Fibroblast of skin of right quadriceps (primary cell): Measurements from ENCODE around the gene TEDC2.

Source experiments
- DNase-seq: peaks from one replicate; pipeline ENCODE4 v3.0.0-alpha.2; 2013

Gene TEDC2

GRCh38 chr16:2497695-2498484 is 38.0 kb downstream of the TEDC2 start:
- no peak for DNase-seq

DNA sequence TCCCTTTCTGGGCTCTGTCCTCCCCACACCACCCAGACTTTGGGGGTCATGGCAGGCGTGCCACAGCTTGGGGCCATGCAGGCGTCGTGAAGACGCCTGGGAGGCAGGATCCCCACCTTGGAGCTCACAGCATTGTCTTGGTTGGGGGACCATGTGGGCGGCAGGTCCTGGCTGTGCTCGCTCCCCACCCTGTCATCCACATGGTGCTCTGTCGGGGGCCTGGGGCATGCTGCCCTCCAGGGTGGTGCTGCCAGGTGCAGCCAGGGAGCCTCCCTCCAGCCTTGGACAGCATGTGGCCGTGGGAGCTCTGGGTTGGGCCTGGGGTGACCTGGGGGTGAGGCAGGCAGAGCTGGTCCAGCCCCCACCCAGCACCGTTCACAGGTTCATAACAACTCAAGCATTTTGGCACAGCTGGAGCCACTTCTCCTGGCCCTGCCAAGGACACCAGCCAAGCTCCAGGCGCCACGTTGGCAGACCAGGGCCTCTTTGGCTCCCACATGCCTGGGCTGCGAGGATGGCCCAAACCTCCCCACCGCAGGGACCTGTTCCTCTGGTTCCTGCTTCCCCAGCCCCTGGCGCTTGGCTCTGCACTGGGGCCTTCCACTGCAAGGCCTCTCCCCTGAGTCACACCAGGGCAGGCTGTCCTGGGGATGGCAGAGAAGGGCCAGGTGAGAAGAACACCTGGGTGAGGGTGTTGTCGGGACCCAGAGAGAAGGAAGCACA is 38.8 kb downstream of the TEDC2 start:
- DNase-seq = no peak

DNA sequence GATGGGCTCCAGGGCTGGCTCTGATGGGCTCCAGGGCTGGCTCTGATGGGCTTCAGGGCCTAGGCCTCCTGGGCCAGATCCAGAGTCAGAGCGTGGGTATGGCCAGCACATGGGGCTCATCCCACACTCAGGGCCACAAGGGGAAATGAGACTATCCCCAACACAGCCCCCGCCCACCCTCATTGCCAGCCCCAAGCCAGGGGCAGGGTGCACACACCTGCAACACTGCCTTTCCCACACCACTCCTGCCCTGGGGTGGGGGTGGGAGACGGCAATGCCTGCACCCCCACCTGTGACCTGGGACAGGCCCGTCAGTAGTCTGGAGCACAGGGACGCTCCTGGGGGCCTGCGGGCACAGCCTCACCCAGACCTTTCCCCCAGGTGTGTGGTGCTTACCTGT is 39.5 kb downstream of the TEDC2 start:
- no peak for DNase-seq

DNA sequence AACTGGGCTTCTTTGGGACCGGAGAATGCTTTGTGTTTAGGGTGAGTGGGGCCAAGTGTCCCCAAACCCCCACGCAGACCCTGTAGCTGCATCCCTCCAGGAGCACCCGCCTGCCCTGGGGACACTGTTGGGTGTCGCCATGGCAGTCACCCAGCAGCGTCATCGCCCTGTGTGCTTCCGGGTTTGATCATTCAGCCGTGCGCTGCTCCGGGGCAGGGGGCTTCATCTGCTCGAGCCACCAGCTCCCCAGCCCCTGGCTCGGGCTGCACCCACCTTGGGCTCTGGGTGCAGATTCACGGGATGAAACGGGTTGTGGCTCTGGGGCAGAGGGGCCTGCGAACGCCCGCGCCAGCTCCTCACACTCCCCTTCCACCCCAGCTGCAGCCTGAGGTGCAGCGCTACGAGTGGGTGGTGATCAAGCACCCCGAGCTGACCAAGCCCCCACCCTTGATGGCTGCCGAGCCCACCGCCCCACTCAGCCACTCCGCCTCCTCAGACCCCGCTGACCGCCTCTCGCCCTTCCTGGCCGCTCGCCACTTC is 40.1 kb downstream of the TEDC2 start:
- no peak for DNase-seq

DNA sequence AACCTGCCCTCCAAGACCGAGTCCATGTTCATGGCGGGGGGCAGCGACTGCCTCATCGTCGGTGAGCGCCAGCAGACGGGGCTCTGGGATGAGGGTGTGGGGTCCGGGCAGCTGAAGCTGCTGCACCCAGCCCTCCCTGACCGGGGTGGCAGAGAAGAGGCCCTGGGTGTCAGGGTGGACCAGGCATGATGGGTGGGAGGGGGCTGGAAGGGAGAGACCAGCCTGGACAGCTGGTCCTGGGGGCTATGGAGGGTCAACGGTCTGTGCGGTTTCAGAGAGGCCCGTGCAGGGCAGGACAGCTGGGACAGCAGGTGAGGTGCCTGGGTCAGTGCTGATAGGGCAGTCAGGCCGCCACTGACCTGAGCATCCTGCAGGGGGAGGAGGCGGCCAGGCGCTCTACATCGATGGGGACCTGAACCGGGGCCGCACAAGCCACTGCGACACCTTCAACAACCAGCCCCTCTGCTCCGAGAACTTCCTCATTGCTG is 40.6 kb downstream of the TEDC2 start:
- DNase-seq = no peak

GRCh38 chr16:2500918-2501750 is 41.2 kb downstream of the TEDC2 start:
- DNase-seq = peak; percentile 65

- no peak for DNase-seq
Measured at GRCh38 chr16:2501946-2502895, 42.3 kb downstream of the TEDC2 start.

DNA sequence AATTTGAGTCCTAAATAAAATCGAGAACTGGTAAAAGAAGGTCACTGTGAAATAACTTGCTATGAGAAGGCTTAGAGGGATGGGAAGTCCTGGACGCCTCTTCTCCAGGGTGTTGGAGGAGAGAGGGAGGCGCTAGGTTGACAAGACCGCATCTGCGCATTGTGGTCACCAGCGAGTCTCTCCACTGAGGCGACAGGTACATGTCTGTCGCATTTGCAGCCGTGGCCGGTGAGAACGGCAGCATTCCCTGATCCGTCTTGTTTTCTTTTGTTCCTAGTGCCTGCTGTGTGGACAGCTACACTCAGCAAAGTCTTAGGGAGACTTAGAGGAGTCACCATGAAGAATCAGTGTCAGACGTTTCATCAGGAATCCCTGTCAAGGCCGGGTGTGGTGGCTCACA is 45.8 kb downstream of the TEDC2 start:
- no peak for DNase-seq

GRCh38 chr16:2507052-2507659 is 47.2 kb downstream of the TEDC2 start:
- no peak for DNase-seq

DNA sequence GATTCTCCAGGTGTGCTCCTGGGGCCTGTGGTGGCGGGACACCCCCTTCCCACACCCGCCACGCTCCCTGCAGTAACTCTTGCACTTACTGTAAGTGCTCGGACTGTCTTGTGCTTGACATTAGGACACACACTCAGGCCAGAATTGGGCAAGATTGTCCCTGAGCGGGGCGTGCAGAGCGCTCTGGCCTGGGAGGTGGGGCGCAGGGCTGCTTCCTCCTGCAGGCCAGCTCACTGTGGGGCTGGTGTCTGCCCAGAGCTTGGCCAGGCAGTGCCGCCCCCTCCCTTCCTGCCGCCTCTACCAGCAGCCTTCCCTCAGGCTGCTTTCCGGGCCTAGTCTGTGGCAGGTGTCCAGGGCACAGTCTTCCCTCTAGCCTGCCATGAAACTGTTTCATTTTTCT is 47.8 kb downstream of the TEDC2 start:
- no peak for DNase-seq

GRCh38 chr16:2508722-2509400 is 49.0 kb downstream of the TEDC2 start:
- DNase-seq = no peak

DNA sequence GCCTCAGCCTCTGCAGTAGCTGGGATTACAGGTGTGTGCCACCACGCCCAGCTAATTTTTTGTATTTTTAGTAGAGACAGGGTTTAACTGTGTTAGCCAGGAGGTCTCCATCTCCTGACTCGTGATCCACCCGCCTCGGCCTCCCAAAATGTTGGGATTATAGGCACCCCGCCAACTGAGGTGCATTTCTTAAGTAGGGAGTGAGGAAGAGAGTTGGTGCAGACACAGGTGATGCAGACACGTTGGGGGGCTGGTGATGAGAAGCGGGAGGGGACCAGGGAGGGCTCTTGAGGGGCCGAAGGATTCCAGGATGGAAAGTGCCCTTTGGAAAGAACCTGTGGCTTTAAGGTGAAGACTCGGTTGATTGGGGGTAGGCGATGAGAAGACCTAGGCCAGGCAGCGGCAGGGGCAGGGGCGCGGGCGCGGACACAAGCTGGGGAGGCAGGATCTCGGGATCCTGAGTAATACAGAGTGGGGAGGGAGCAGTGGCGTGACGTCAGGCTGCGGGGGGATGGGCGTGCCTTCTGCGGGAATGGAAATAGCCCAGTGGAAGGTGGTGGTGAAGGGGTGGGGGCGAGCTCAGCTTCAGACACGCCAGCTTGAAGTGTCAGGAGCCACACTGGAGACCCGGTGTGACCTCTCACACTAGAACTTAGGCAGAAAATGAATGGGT is 51.4 kb downstream of the TEDC2 start:
- peak; percentile 49 for DNase-seq

- DNase-seq = no peak
Measured at GRCh38 chr16:2511996-2512734, 52.3 kb downstream of the TEDC2 start.

- DNase-seq = no peak
Measured at GRCh38 chr16:2512735-2513404, 53.0 kb downstream of the TEDC2 start.

DNA sequence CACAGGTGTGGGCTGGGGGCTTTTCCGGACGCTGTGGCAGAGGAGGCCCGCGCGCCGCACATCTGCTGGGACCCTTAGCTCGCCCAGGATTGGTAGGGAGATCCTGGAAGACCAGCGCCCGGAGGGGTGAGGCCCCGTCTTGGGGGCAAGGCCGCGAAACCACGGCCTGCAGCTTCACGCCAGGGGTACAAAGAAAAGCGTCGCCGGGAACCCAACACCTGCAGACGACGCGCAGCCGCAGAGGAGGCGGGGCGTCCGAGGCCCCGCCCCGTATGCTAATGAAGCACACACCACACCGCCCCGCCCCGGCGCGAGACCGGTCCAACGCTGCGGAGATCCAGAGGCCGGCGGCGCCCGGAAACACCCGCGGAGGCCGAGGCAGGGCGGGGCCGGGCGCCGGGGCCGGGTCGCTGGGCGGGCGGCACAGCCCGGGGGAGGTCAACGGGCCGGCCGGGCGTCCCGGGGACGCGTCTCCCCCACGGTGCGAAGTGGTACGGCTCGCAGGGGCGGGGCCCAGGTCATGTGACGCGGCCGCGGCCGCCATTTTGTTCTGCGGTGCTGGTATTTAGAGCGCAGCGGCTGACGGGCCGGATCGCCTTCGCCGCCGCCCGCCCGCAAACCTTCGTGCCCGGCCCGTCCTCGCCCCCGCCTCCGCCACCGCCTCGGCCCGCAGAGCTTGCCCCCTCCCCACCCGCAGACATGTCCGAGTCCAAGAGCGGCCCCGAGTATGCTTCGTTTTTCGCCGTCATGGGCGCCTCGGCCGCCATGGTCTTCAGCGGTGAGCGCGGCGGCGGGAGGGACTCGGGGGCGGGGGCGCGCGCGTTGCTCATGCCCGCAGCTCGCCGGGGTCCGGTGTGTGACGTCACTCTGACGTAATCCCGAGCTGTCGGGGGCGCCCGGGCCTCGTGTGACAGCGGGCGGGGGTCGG is 53.8 kb downstream of the TEDC2 start, which contains the start of gene ATP6V0C:
TSS of gene ATP6V0C (plus strand) at position 548 of the 928 bp plus-strand sequence. CDS start at position 700, 152 bp downstream.
- DNase-seq = peak; percentile 83
